K562 (cell line): ENCODE measurements around the gene HOXB1. TPM values are rescaled to one million over a fixed set of nuclear protein-coding genes. Genes with fewer than 3 reads are reported as not detected.

Source experiments
- ELF1 ChIP-seq: fragments of 200-800 bp; sonication (Bioruptor generic); IDR thresholded peaks from 2 replicates; pipeline ENCODE4 v1.6.1; 2016; ENCODE audit warnings: missing genetic modification characterization, missing compliant biosample characterization
- ELK3 ChIP-seq: fragments of 450-650 bp; formaldehyde crosslinking; IDR thresholded peaks from 2 replicates; pipeline ENCODE4 v1.4.0; 2020; ENCODE audit warnings: mild to moderate bottlenecking
- KAT2B ChIP-seq: IDR thresholded peaks from one replicate; pipeline ENCODE4 v1.6.1; 2012; ENCODE audit warnings: low read depth, mild to moderate bottlenecking, control low read depth, inconsistent platforms, low read length, moderate library complexity
- MBD2 ChIP-seq: sonication (generic); IDR thresholded peaks from 2 replicates; pipeline ENCODE4 v1.6.1; 2016; ENCODE audit warnings: low read depth, borderline replicate concordance
- PML ChIP-seq: IDR thresholded peaks from 2 replicates; pipeline ENCODE4 v1.6.1; 2012; ENCODE audit warnings: low read length, inconsistent platforms
- POLR2AphosphoS5 ChIP-seq: IDR thresholded peaks from 2 replicates; pipeline ENCODE4 v1.6.1; 2011; ENCODE audit warnings: mild to moderate bottlenecking, low read depth, low read length, moderate library complexity; ENCODE audit not compliant: control insufficient read depth, insufficient read depth
- SIN3A ChIP-seq, 2 experiments: fragments of 150-350 bp in 1 of 2; IDR thresholded peaks; 2 replicates each; pipeline ENCODE4 v1.6.1; 2011 to 2016; ENCODE audit warnings: borderline replicate concordance in 2 of 2, low read depth in 2 of 2, low read length in 2 of 2, mild to moderate bottlenecking in 2 of 2, moderate library complexity in 2 of 2; ENCODE audit not compliant: control insufficient read depth in 1 of 2
- SREBF2 ChIP-seq: sonication (generic); formaldehyde crosslinking; IDR thresholded peaks from 2 replicates; pipeline ENCODE4 v1.4.0; 2020; ENCODE audit warnings: mild to moderate bottlenecking, missing genetic modification reagents
- TAF7 ChIP-seq: fragments of 450-650 bp; IDR thresholded peaks from 2 replicates; pipeline ENCODE4 v1.6.1; 2016; ENCODE audit warnings: missing genetic modification characterization, missing compliant biosample characterization
- ZKSCAN8 ChIP-seq: fragments of 200-800 bp; sonication (Bioruptor generic); IDR thresholded peaks from 2 replicates; pipeline ENCODE4 v1.6.1; 2016; ENCODE audit warnings: missing genetic modification characterization, missing compliant biosample characterization
- ZNF165 ChIP-seq: fragments of 250-450 bp; sonication (Bioruptor Pico); IDR thresholded peaks from 2 replicates; pipeline ENCODE4 v1.4.0; 2020; ENCODE audit warnings: borderline replicate concordance
- ZNF316 ChIP-seq: fragments of 450-650 bp; IDR thresholded peaks from 2 replicates; pipeline ENCODE4 v1.6.1; 2016
- ZNF407 ChIP-seq: fragments of 450-650 bp; IDR thresholded peaks from 2 replicates; pipeline ENCODE4 v1.6.1; 2016; ENCODE audit warnings: low read depth
- ZNF444 ChIP-seq: fragments of 250-450 bp; sonication (Bioruptor Pico); IDR thresholded peaks from 2 replicates; pipeline ENCODE4 v1.4.0; 2020; ENCODE audit warnings: mild to moderate bottlenecking, moderate library complexity
- ZNF75A ChIP-seq: fragments of 450-650 bp; formaldehyde crosslinking; IDR thresholded peaks from 2 replicates; pipeline ENCODE4 v1.4.0; 2020; ENCODE audit warnings: mild to moderate bottlenecking
- polyA plus RNA-seq, 8 experiments: library from polyadenylated mRNA; depleted of rRNA in 4 of 8; stranded (reverse) in 5 of 8; unstranded in 3 of 8; fragments of >200 nt; fragmentation: Nextera tagmentation in 2 of 8; fragmentation: Illumina TruSeq in 1 of 8; extraction: Ambion mirVana in 2 of 8; extraction: Trizol in 1 of 8; gene quantifications; 2 replicates each; pipeline versions ENCODE4 v1.2.1 to v1.2.3, GENCODE V29; 2011 to 2014; ENCODE audit warnings: inconsistent platforms in 1 of 8, missing spikeins in 1 of 8
- total RNA-seq, 7 experiments: library from RNA; depleted of rRNA in 6 of 7; stranded (reverse); fragments of >200 nt in 6 of 7; fragmentation: Illumina TruSeq in 2 of 7; extraction: Trizol in 2 of 7; gene quantifications; 2 replicates each; pipeline versions ENCODE4 v1.2.1 to v1.2.3, GENCODE V29; 2011 to 2021; ENCODE audit warnings: low replicate concordance in 1 of 7
- TF ChIP-seq, protein P1 (sequence below): fragments of 200-800 bp; sonication (Bioruptor generic); IDR thresholded peaks from 2 replicates; pipeline ENCODE4 v1.6.1; 2017; ENCODE audit warnings: missing genetic modification characterization, missing compliant biosample characterization

HOXB1 gene
- total and polyA plus RNA-seq, 9 of the 15 experiments (the other 6 are each of a cell fraction or from before 2014, with no cell fraction given) = 0.04 TPM; not detected in 8

DNA sequence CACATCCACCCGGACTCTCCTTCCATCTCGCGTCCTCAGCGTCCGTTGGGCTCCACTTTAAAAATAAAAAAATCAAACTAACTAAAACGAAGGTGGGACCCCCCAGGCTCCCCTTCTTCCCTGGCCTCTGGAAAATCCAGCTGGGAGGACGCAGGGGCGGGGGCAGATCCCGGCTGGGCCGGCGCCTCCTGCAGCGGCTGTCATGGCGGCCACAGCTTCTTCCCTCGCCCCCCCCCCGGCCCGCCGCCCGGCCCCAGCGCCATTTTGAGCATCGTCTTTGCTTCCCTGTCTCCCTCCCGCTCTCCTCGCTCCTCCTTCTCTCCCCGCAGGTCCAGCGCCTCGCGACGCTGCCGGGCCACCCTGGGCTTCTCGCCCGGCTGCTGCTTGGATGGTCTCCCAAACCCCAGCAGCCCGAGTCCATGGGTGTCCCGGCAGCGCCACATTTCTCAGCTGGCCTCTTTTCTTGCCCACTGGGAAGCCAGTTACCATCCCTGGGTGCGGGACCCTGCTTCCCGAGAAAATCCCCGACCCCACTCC lies 10.8 kb upstream of the HOXB1 start (continued):
- TF ChIP-seq ZNF407 = no peak
- TF ChIP-seq, protein P1, sequence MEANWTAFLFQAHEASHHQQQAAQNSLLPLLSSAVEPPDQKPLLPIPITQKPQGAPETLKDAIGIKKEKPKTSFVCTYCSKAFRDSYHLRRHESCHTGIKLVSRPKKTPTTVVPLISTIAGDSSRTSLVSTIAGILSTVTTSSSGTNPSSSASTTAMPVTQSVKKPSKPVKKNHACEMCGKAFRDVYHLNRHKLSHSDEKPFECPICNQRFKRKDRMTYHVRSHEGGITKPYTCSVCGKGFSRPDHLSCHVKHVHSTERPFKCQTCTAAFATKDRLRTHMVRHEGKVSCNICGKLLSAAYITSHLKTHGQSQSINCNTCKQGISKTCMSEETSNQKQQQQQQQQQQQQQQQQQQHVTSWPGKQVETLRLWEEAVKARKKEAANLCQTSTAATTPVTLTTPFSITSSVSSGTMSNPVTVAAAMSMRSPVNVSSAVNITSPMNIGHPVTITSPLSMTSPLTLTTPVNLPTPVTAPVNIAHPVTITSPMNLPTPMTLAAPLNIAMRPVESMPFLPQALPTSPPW (CRISPR knock-in tag) = peak; percentile 97
- peak in 1 of 2 experiments; percentile 7; a peak in 1 of 4 replicates for TF ChIP-seq SIN3A (IDR thresholded peaks at IDR 0.05; ENCODE audit: borderline replicate concordance in 2 of 2, control insufficient read depth in 1 of 2, low read depth in 2 of 2, low read length in 2 of 2)
- no peak for TF ChIP-seq SREBF2 (CRISPR knock-in tag)
- 0 out of 2 replicates have a peak, but pooled peaks have one; percentile 21 for TF ChIP-seq PML
- no peak for TF ChIP-seq ZKSCAN8 (CRISPR knock-in tag)
- TF ChIP-seq ELK3 (CRISPR knock-in tag) = no peak
- TF ChIP-seq ZNF316 = no peak
- no peak for TF ChIP-seq ZNF75A (CRISPR knock-in tag)
- peak; percentile 70 for TF ChIP-seq POLR2AphosphoS5
- TF ChIP-seq KAT2B = no peak
- TF ChIP-seq ELF1 = 0 out of 2 replicates have a peak, but pooled peaks have one; percentile 32
- TF ChIP-seq MBD2 = peak; percentile 27; the same call in 1 of the 2 replicates
- TF ChIP-seq ZNF165 (CRISPR knock-in tag) = peak; percentile 9; the same call in 1 of the 2 replicates
- TF ChIP-seq ZNF444 (CRISPR knock-in tag) = peak; percentile 46; the same call in 1 of the 2 replicates
- peak; percentile 43; the same call in 1 of the 2 replicates for TF ChIP-seq TAF7 (tag)
